ENCODE data around the gene FGF23. TPM values are rescaled to one million over a fixed set of nuclear protein-coding genes. Genes with fewer than 3 reads are reported as not detected.

The FGF23 gene
- total and polyA plus RNA-seq, 2 of the 4 experiments (the other 2 are of a cell fraction) = not detected

GRCh38 chr12:4324366-4324765, 55.1 kb downstream of the FGF23 start:
- no peak overlapping the region for H3K14ac ChIP-seq (replicated peaks; ENCODE audit: low read depth, low read length)
- no peak overlapping the region for H2AK9ac ChIP-seq (replicated peaks; ENCODE audit: low read depth, low read length, poor library complexity)
- H3K9ac ChIP-seq (ENCODE audit: low read depth, low read length) = no peak overlapping the region
- no peak overlapping the region for H3K18ac ChIP-seq (ENCODE audit: low read depth, low read length)
- no peak for TF ChIP-seq USF2 (IDR thresholded peaks at IDR 0.05; ENCODE audit: low read depth, low read length)
- no peak overlapping the region for H2BK120ac ChIP-seq (ENCODE audit: low read depth, low read length)
- no peaks in the 10 kb centered on the region for H3K9me3 ChIP-seq (ENCODE audit: control insufficient read depth, insufficient read depth, low read length)
- in situ Hi-C loops (cut with MboI; ENCODE audit: low sequenced_read_pairs) (no loop called here), intact Hi-C loops (cut with micrococcal nuclease) (loop anchor here (5.0 kb wide), 1 partner anchor 213 kb away; the partner anchor contains the start of gene RAD51AP1), dilution Hi-C loops (cut with HindIII; ENCODE audit: low sequenced_read_pairs, unreplicated experiment) (no loop called here)
- no peaks in the 10 kb centered on the region for H3K27me3 ChIP-seq (ENCODE audit: control insufficient read depth, insufficient read depth, low read length)
- peaks cover 3% of the 10 kb centered on the region; the same call in 1 of the 2 replicates for H3K36me3 ChIP-seq (ENCODE audit: control insufficient read depth, insufficient read depth, low read length)
- H3K4me1 ChIP-seq (ENCODE audit: control insufficient read depth, insufficient read depth, low read length) = peaks cover 2% of the 10 kb centered on the region; the same call in 1 of the 2 replicates
- H4K8ac ChIP-seq (ENCODE audit: low read depth in 2 of 2, low read length in 2 of 2) = no peak overlapping the region
- no peaks in the 10 kb centered on the region; the same call in 1 of the 2 replicates for H3K9me1 ChIP-seq (ENCODE audit: insufficient read depth, low read length)
- no peak for DNase-seq
- H2AFZ ChIP-seq (replicated peaks; ENCODE audit: low read length, poor library complexity) = no peak overlapping the region
- no peak overlapping the region for H3K56ac ChIP-seq (ENCODE audit: extremely low read depth, insufficient read depth, low read length)
- H2BK20ac ChIP-seq (ENCODE audit: low read depth, low read length) = no peak overlapping the region
- no peak overlapping the region for H3K4me2 ChIP-seq (ENCODE audit: low read depth, low read length)
- H4K91ac ChIP-seq (ENCODE audit: insufficient read depth, low read depth, low read length) = no peak overlapping the region
- H2BK15ac ChIP-seq (ENCODE audit: low read depth, low read length) = no peak overlapping the region
- POLR2A ChIA-PET (ENCODE audit: unreplicated experiment) = interaction anchor here (0.6 kb wide), 2 partner anchors 291 to 319 kb away, joined by 7 to 11 read pairs; no protein-coding TSS in a partner anchor
- H4K20me1 ChIP-seq (ENCODE audit: insufficient read depth, low read length) = peaks cover 7% of the 10 kb centered on the region; the same call in 1 of the 2 replicates
- H2BK5ac ChIP-seq (ENCODE audit: low read depth, low read length, poor library complexity, severe bottlenecking) = no peak overlapping the region
- H3K4me3 ChIP-seq (ENCODE audit: insufficient read depth, low read depth, low read length) = no peak overlapping the region
- no peak overlapping the region for H3K27ac ChIP-seq (ENCODE audit: insufficient read depth, low read length)
- 80% methylated on average over 9 of the region's 28 CpGs; no CpG with 5 or more reads in 1 of the 2 experiments for WGBS, 2 experiments (ENCODE audit: extremely low coverage in 2 of 2, insufficient read length in 1 of 2)
- H3K23ac ChIP-seq (ENCODE audit: low read depth, low read length) = no peak overlapping the region
- CTCF ChIA-PET = no interaction called here
- H3K4ac ChIP-seq (ENCODE audit: low read depth, low read length) = no peak overlapping the region
- H4K5ac ChIP-seq (ENCODE audit: low read depth, low read length) = no peak overlapping the region
- no peak overlapping the region for H2AK5ac ChIP-seq (ENCODE audit: low read depth, low read length)
- no TSS peak for BruUV-seq (replicated peaks)
- peaks cover 28 to 32% of the 10 kb centered on the region in 2 experiments for H3K79me1 ChIP-seq (ENCODE audit: low read depth in 1 of 2, low read length in 2 of 2)
- no peak for ATAC-seq (ENCODE audit: low read depth)

Data from IMR-90 (cell line).